ENCODE data around the gene PAPOLB.

- no peak for TF ChIP-seq POLR2A (IDR thresholded peaks at IDR 0.05)
- TF ChIP-seq CTCF (IDR thresholded peaks at IDR 0.05): no peak
Measured at GRCh38 chr7:4808565-4808964, 53.3 kb downstream of the PAPOLB start.

Measured in testis (tissue), 2 donors.